ENCODE data around the gene CELSR2.

- peak in 4 of 5 experiments; percentile 32 to 40 (median 36) for TF ChIP-seq CTCF (IDR thresholded peaks at IDR 0.05)
- no peak for TF ChIP-seq POLR2A (IDR thresholded peaks at IDR 0.05)
These were observed 48.1 kb upstream of the CELSR2 start for GRCh38 chr1:109201123-109201703.
